ENCODE measurements around the gene PIKFYVE.
"Not testable (repeated sequence)": the region's sequence is repeated elsewhere in the genome, so short reads cannot be mapped to it uniquely, and the experiment has no call there.

PIKFYVE gene, protein sequence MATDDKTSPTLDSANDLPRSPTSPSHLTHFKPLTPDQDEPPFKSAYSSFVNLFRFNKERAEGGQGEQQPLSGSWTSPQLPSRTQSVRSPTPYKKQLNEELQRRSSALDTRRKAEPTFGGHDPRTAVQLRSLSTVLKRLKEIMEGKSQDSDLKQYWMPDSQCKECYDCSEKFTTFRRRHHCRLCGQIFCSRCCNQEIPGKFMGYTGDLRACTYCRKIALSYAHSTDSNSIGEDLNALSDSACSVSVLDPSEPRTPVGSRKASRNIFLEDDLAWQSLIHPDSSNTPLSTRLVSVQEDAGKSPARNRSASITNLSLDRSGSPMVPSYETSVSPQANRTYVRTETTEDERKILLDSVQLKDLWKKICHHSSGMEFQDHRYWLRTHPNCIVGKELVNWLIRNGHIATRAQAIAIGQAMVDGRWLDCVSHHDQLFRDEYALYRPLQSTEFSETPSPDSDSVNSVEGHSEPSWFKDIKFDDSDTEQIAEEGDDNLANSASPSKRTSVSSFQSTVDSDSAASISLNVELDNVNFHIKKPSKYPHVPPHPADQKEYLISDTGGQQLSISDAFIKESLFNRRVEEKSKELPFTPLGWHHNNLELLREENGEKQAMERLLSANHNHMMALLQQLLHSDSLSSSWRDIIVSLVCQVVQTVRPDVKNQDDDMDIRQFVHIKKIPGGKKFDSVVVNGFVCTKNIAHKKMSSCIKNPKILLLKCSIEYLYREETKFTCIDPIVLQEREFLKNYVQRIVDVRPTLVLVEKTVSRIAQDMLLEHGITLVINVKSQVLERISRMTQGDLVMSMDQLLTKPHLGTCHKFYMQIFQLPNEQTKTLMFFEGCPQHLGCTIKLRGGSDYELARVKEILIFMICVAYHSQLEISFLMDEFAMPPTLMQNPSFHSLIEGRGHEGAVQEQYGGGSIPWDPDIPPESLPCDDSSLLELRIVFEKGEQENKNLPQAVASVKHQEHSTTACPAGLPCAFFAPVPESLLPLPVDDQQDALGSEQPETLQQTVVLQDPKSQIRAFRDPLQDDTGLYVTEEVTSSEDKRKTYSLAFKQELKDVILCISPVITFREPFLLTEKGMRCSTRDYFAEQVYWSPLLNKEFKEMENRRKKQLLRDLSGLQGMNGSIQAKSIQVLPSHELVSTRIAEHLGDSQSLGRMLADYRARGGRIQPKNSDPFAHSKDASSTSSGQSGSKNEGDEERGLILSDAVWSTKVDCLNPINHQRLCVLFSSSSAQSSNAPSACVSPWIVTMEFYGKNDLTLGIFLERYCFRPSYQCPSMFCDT (N-terminal part only)

DNA sequence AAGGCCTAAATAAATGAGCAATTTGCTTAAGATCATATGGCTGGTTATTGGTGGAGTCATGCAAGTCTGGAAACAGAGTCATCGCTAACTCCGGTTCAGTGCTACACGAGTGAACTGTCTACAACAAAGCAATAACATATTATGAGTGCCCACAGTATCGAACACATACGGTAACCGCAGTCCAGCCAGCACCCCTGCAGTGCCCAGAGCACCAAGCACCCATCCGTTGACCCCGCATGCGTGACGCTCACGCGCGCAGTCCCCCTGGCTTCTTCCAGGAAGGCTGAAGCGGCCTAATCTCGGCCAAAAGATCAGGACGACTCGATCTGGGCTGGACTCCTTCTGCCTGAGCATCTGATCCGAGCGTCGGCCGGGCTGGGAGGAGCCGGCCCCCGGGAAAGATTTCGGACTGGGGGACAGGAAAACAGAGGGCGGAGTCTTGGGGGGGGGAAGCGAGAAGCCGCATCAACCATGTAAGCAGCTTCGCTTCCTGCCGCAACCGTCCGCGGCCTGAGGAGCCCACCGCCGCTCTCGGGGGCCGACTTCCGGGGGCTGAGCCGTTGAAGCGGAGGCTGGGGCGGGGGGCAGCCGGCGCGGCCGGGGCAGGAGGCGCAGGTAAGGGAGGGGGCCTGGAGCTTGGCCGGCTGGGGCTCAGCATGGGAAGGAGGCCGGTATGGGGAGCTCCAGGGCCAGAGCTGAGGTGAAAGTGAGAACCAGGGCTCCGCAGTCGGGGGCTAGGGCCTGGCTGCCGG is at the start of gene PIKFYVE:
Gene PIKFYVE, plus strand, starts transcription at position 455 of the 752 bp plus-strand sequence. CDS start 5,265 bp downstream, outside the sequence.
- peak within 1 kb of the TSS; percentile 84 for H3K4me3 ChIP-seq (ENCODE audit: low read length)
- peak within 1 kb of the TSS; percentile 93 for H3K27ac ChIP-seq (ENCODE audit: low read depth, low read length)
- H3K4me1 ChIP-seq (ENCODE audit: control insufficient read depth, insufficient read depth, low read length): peaks cover 6% of the 10 kb centered on the region
- H3K27me3 ChIP-seq (ENCODE audit: control insufficient read depth, insufficient read depth, low read length): no peaks in the 10 kb centered on the region
- no peaks in the 10 kb centered on the region for H3K36me3 ChIP-seq (ENCODE audit: control insufficient read depth, insufficient read depth, low read length)
- H3K9ac ChIP-seq (ENCODE audit: low read length): peak within 1 kb of the TSS; percentile 54

DNA sequence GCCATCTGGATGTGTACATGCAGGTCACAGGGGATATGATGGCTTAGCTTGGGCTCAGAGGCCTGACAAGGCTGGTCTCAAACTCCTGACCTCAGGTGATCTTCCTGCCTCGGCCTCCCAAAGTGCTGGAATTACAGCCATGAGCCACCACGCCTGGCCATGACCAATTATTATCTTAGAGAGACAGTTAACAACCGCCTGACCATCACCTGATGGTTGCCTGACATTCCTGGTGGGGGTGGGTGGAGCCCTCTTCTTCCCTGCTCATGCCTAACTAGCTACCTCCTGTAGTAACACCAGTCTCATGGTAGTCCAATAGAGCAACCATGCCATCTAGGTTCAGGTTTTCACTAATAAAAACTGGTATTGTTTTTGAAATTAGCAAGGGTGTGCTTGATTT is 44.2 kb upstream of the PIKFYVE start:
- not testable (repeated sequence) for H3K27me3 ChIP-seq (ENCODE audit: control insufficient read depth, insufficient read depth, low read length); H3K36me3 ChIP-seq (ENCODE audit: control insufficient read depth, insufficient read depth, low read length); H3K4me1 ChIP-seq (ENCODE audit: control insufficient read depth, insufficient read depth, low read length); H3K4me3 ChIP-seq (ENCODE audit: low read length); H3K27ac ChIP-seq (ENCODE audit: low read depth, low read length); H3K9ac ChIP-seq (ENCODE audit: low read length)

DNA sequence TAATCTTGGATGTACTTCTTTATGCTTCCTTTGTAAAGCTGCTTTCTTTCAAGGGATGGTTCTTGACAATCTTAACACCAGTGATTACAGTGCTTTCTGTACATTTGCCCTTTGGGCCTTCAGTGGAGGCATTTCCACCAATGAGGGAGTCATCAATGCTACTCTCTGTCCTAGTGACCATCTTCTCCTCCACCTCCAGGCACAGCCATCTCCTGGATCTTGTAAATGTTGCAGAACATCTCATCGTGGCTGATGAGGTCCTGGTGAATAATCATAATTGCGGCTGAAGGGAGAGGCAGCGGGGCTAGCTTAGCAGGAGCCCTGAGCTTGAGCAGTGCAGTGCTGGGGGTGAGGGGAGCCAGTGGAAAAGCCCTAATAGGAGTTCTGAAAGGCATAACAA is 43.7 kb upstream of the PIKFYVE start:
- no peak overlapping the region for H3K9ac ChIP-seq (ENCODE audit: low read length)
- no peak overlapping the region for H3K27ac ChIP-seq (ENCODE audit: low read depth, low read length)
- H3K4me1 ChIP-seq (ENCODE audit: control insufficient read depth, insufficient read depth, low read length): no peaks in the 10 kb centered on the region
- no peaks in the 10 kb centered on the region for H3K27me3 ChIP-seq (ENCODE audit: control insufficient read depth, insufficient read depth, low read length)
- H3K36me3 ChIP-seq (ENCODE audit: control insufficient read depth, insufficient read depth, low read length): no peaks in the 10 kb centered on the region
- H3K4me3 ChIP-seq (ENCODE audit: low read length): no peak overlapping the region

DNA sequence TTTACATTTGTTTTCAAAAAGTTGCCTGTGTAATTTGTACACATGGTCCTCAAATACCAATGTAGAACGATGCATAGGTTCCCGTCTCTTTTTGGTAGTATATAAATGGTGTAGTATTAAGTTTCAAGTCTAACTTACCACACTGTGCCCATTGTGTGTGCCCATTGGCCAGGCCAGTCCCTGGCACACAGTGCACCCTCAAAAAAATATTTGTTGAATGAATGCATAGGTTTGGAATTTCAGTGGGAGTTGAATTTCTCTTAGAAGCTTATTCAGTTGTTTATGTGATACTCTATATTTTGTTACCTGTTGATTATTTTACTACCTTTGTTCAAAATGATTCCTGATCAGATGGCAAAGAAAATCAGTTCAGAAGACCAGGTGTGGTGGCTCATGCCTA is 41.3 kb upstream of the PIKFYVE start:
- no peaks in the 10 kb centered on the region for H3K36me3 ChIP-seq (ENCODE audit: control insufficient read depth, insufficient read depth, low read length)
- no peak overlapping the region for H3K27ac ChIP-seq (ENCODE audit: low read depth, low read length)

DNA sequence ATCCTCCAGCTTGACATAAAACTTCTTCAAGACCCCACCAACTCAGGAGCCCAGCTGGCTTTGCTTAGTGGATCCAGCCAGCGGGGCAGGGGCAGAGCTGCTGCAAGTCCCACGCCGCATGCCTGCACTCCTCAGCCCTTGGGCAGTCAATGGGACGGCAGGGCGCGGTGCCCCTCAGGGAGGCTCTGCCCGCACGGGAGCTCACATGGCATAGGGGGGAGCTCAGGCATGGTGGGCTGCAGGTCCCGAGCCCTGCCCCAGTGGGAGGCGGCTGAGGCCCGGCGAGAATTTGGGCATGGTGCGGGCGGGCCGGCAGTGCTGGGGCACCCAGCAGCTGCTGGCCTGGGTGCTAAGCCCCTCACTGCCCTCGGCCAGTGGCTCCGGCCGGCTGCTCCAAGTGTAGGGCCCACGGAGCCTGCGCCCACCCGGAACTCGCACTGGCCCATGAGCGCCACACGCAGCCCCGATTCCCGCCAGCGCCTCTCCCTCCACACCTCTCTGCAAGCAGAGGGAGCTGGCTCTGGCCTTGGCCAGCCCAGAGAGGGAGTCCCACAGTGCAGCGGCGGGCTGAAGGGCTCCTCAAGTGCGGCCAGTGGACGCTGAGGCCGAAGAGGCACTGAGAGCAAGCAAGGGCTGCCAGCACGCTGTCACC is 38.3 kb upstream of the PIKFYVE start:
- H3K4me1 ChIP-seq (ENCODE audit: control insufficient read depth, insufficient read depth, low read length): no peaks in the 10 kb centered on the region
- H3K27me3 ChIP-seq (ENCODE audit: control insufficient read depth, insufficient read depth, low read length): no peaks in the 10 kb centered on the region
- no peak overlapping the region for H3K4me3 ChIP-seq (ENCODE audit: low read length)
- H3K9ac ChIP-seq (ENCODE audit: low read length): no peak overlapping the region
- H3K27ac ChIP-seq (ENCODE audit: low read depth, low read length): no peak overlapping the region
- H3K36me3 ChIP-seq (ENCODE audit: control insufficient read depth, insufficient read depth, low read length): no peaks in the 10 kb centered on the region

More for the DNA sequence above, 41.3 kb upstream of the PIKFYVE start:
- Histone ChIP-seq H3K4me1 (ENCODE audit: control insufficient read depth, insufficient read depth, low read length) (no peaks in the 10 kb centered on the region), H3K9ac (ENCODE audit: low read length) (no peak overlapping the region), H3K27me3 (ENCODE audit: control insufficient read depth, insufficient read depth, low read length) (no peaks in the 10 kb centered on the region), H3K4me3 (ENCODE audit: low read length) (no peak overlapping the region)

DNA sequence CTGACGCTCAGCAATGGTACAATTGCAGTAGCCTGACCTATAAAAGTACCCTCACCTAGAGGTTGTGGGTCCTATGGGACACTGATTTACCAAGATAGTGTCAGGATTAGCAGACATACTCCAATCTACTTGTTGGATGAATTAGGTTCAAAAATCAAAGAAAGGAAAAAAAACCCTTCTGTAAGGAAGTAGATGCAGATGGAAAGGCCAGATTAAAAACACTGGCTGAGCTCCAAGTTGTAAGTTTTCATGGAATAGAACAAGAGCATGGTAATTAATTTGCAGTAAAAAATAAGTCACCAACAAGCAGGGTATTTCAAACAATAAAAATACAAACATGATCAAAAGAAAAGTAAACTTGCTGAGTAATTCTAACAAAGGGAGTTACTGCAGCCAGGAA is 37.6 kb upstream of the PIKFYVE start:
- H3K9ac ChIP-seq (ENCODE audit: low read length): no peak overlapping the region
- no peaks in the 10 kb centered on the region for H3K36me3 ChIP-seq (ENCODE audit: control insufficient read depth, insufficient read depth, low read length)
- no peaks in the 10 kb centered on the region for H3K27me3 ChIP-seq (ENCODE audit: control insufficient read depth, insufficient read depth, low read length)
- no peak overlapping the region for H3K4me3 ChIP-seq (ENCODE audit: low read length)
- H3K27ac ChIP-seq (ENCODE audit: low read depth, low read length): no peak overlapping the region
- H3K4me1 ChIP-seq (ENCODE audit: control insufficient read depth, insufficient read depth, low read length): no peaks in the 10 kb centered on the region

DNA sequence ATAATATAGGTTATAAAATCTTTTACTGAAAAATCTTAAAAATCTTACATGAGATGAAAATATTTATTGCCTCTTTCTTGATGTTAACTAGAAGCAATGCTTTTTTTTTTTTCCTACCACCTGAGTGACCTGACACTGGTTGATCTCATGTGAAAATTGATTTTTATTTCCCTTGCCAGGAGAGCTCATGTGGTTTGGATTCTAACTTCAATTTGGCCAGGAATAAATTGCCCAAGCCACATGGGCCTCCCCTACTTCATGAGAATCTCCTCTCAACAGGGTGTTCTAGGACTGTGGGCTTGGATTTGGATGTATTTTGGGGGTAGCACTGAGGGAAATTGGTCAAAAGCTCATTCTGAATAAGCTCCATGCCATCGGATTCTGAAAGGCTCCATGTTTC is 31.3 kb upstream of the PIKFYVE start:
- Histone ChIP-seq H3K27ac (ENCODE audit: low read depth, low read length) (no peak overlapping the region), H3K9ac (ENCODE audit: low read length) (no peak overlapping the region), H3K4me1 (ENCODE audit: control insufficient read depth, insufficient read depth, low read length) (no peaks in the 10 kb centered on the region), H3K36me3 (ENCODE audit: control insufficient read depth, insufficient read depth, low read length) (peaks cover 7% of the 10 kb centered on the region), H3K27me3 (ENCODE audit: control insufficient read depth, insufficient read depth, low read length) (no peaks in the 10 kb centered on the region), H3K4me3 (ENCODE audit: low read length) (no peak overlapping the region)

DNA sequence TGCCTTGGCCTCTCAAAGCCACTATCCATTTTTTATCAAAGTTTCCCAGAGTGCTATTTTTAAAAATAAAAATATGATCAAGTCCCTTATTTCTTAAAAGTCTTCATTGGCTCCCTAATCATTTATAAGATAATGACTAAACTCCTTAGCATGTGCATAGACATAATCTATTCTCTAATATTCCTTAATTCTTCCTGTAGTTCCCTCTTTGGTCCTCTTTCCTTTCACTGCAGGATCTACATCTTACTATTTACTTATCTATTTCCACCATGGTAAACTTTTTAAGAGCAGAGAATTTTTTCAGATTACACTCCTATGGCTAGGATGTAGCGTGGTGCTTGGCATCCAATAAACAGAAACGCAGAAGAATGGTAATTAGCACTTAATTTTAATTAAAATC is 30.2 kb upstream of the PIKFYVE start:
- no peak overlapping the region for H3K4me3 ChIP-seq (ENCODE audit: low read length)
- peaks cover 9% of the 10 kb centered on the region for H3K36me3 ChIP-seq (ENCODE audit: control insufficient read depth, insufficient read depth, low read length)
- no peaks in the 10 kb centered on the region for H3K4me1 ChIP-seq (ENCODE audit: control insufficient read depth, insufficient read depth, low read length)
- H3K27ac ChIP-seq (ENCODE audit: low read depth, low read length): no peak overlapping the region
- H3K27me3 ChIP-seq (ENCODE audit: control insufficient read depth, insufficient read depth, low read length): no peaks in the 10 kb centered on the region
- H3K9ac ChIP-seq (ENCODE audit: low read length): no peak overlapping the region

DNA sequence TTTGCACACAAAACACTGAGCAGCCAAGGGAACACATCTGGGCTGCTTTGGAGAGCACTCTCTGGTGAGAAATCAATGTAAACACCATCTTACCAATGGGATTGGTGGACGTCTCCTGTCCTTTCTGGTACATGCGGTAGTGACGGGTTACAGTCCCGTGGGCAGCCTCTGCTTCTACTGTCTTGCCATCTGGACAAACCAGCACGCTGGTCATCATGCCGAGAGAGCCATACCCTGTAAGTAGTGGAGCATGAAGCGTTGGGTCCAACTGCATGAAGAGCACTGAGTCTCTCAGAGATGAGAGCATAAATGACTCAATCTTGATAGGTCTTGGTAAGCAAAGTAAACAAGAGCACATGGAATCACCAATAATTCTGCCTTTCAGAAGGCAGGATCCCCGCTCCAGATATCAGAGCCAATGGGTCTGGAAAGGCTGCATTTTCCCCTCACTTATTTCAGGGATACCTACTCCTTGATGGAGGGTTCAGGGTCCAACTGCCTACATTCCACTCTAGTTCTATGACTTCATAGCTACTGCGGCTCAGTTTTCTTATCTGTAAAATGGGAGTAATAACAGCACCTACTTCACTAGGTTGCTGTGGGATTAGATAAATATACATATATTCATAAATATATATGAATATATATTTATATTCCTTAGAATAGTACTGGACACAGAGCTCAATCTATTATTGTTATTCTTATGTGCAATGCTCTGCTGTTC is 26.1 kb upstream of the PIKFYVE start:
- H3K4me1 ChIP-seq (ENCODE audit: control insufficient read depth, insufficient read depth, low read length): no peaks in the 10 kb centered on the region
- no peak overlapping the region for H3K9ac ChIP-seq (ENCODE audit: low read length)
- no peak overlapping the region for H3K4me3 ChIP-seq (ENCODE audit: low read length)
- no peaks in the 10 kb centered on the region for H3K27me3 ChIP-seq (ENCODE audit: control insufficient read depth, insufficient read depth, low read length)
- no peak overlapping the region for H3K27ac ChIP-seq (ENCODE audit: low read depth, low read length)
- H3K36me3 ChIP-seq (ENCODE audit: control insufficient read depth, insufficient read depth, low read length): peaks cover 17% of the 10 kb centered on the region

DNA sequence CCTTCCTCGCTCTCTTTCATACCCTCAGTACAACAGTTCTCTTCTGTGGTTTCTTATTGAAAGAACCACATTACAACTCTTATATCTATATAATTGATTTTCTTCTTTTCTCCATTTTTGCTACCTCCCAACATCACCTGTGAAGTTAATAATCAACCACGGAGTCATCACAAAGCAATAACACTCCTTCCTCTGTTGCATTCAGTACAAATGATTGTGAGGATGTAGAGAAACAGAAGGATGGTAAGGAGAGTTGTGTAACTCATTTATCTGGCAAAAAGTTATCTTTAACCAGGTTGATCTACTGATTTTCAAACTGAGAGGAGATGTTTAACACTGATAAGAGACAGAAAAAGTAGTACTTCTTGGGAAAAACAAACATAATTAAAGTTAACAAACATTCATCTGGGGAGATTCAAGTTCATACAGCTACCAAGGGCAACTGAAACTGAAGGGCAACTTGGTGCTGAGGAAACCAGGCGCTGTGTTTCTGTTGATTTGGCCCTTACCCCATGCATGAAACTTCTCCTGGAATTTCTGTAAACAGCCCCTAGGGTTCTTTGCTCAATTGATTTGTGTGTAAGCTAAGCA is 25.3 kb upstream of the PIKFYVE start:
- Histone ChIP-seq H3K27me3 (ENCODE audit: control insufficient read depth, insufficient read depth, low read length) (no peaks in the 10 kb centered on the region), H3K4me3 (ENCODE audit: low read length) (no peak overlapping the region), H3K4me1 (ENCODE audit: control insufficient read depth, insufficient read depth, low read length) (no peaks in the 10 kb centered on the region), H3K27ac (ENCODE audit: low read depth, low read length) (no peak overlapping the region), H3K9ac (ENCODE audit: low read length) (no peak overlapping the region), H3K36me3 (ENCODE audit: control insufficient read depth, insufficient read depth, low read length) (peaks cover 14% of the 10 kb centered on the region)

All from rectal smooth muscle tissue (tissue), 1 donor.